ENCODE data around the gene RUSC1.

Gene RUSC1

DNA sequence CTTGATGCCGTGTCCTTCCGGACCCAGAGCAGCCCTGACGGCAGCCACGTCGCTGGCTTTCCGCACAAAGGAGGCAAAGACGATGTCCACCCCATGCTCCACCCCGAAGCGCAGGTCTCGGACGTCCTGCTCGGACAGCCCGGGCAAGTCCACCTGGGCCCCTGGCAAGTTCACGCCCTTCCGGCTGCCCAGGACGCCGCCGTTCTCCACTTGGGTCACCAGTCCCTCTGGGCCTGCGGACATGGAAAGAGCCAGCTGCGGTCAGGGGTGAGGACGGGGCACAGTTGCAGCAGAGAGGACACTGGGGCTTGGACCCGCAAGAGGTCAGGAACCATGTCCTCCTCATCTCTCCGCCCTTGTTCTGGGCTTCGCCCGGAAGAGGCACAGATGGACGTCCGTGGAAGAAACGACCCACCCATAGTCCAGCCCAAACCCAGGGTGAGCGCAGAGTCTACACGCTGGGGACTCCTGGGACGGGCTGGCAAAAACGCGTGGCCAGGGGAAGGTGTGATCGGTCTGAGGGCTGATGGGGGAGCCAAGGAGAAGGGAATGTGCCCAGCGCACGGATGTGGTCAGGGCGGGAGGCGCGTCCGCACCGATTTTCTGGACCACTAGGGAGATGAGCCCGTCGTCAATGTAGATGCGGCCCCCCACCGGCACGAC, 26.0 kb upstream of the RUSC1 start:
- Histone ChIP-seq H3K4me1 (ENCODE audit: control insufficient read depth in 2 of 2, insufficient read depth in 1 of 2, low read depth in 1 of 2, low read length in 2 of 2) (peaks cover 2 to 3% of the 10 kb centered on the region in 2 donors), H3K14ac (ENCODE audit: low read length) (no peak overlapping the region), H2BK5ac (ENCODE audit: low read length) (no peak overlapping the region), H4K8ac (ENCODE audit: low read depth, low read length) (no peak overlapping the region), H3K27me3 (ENCODE audit: control insufficient read depth in 3 of 3, insufficient read depth in 3 of 3, low read depth in 1 of 3, low read length in 3 of 3) (peaks cover 3 to 41% (median 24%) of the 10 kb centered on the region in 3 experiments), H2AFZ (ENCODE audit: low read length) (peak overlapping the region; percentile 71), H2BK12ac (ENCODE audit: low read length) (no peak overlapping the region), H2AK5ac (ENCODE audit: low read depth, low read length) (peak overlapping the region; percentile 78), H3K9ac (ENCODE audit: low read depth, low read length, poor library complexity) (peak overlapping the region; percentile 71), H3K27ac (replicated peaks; ENCODE audit: low read length) (no peak overlapping the region), H2BK15ac (ENCODE audit: low read length) (peak overlapping the region; percentile 2), H3K79me1 (ENCODE audit: low read depth, low read length) (no peaks in the 10 kb centered on the region), H3K4me3 (ENCODE audit: low read length in 2 of 2) (no peak overlapping the region), H3K4ac (ENCODE audit: low read length) (no peak overlapping the region), H4K91ac (ENCODE audit: low read depth, low read length, poor library complexity) (no peak overlapping the region), H2BK120ac (ENCODE audit: low read depth, low read length) (no peak overlapping the region), H3K18ac (ENCODE audit: low read length) (peak overlapping the region; percentile 52), H3K23ac (ENCODE audit: low read depth, low read length, poor library complexity) (peak overlapping the region; percentile 46), H3K4me2 (ENCODE audit: insufficient read depth, low read length, poor library complexity, severe bottlenecking) (peak overlapping the region; percentile 35), H3K9me3 (replicated peaks in 1 of 2; ENCODE audit: control insufficient read depth in 2 of 2, insufficient read depth in 1 of 2, low read depth in 1 of 2, low read length in 2 of 2) (peaks cover 0 to 15% of the 10 kb centered on the region in 2 donors), H3K36me3 (replicated peaks in 1 of 2; ENCODE audit: control insufficient read depth in 2 of 2, insufficient read depth in 2 of 2, low read length in 2 of 2) (peaks cover 0 to 4% of the 10 kb centered on the region in 2 donors)
- WGBS, 2 donors (ENCODE audit: extremely low coverage in 2 of 2, insufficient read length in 2 of 2, insufficient replicate concordance in 1 of 2): no CpG with 5 or more reads among the region's 46 CpGs
- no peak for DNase-seq (ENCODE audit: low spot score)

DNA sequence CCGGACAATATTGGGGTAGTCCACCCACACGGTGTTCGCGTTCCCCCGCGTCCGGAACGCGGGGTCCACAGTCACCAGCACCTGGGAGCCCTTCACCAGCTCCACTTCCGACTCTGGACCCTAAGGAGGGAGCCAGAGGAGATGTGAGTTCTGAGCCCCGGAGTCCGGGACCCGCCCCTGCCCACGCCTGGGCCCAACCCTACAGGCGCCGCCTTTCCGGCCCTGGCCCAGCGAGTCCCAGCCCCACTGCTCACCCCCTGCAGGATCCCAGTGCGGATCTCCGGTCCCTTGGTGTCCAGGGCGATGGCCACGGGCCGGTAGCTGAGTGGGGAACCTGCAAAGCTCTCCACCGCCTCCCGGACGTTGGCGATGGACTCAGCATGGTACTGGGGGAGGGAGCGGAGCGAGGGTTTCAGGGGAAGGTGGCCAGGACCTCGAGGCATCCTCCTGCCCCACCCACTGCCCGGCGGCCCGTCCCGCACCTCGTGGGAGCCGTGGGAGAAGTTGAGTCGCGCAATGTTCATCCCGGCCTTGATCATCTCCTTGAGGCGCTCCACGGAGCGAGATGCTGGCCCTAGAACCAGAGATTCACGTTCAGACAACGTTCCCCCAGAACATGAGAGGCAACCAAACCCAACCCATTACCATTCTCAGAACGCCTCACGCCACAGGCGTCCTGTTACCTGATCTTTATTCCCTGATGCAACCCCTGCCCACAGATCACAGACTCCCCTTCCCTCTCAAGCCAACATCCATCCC, 25.3 kb upstream of the RUSC1 start:
- peaks cover 3 to 41% (median 24%) of the 10 kb centered on the region in 3 experiments for H3K27me3 ChIP-seq (ENCODE audit: control insufficient read depth in 3 of 3, insufficient read depth in 3 of 3, low read depth in 1 of 3, low read length in 3 of 3)
- H2AK5ac ChIP-seq (ENCODE audit: low read depth, low read length): peak overlapping the region; percentile 78
- H3K4me1 ChIP-seq (ENCODE audit: control insufficient read depth in 2 of 2, insufficient read depth in 1 of 2, low read depth in 1 of 2, low read length in 2 of 2): peaks cover 2 to 3% of the 10 kb centered on the region in 2 donors
- no peak overlapping the region for H3K14ac ChIP-seq (ENCODE audit: low read length)
- no peak overlapping the region for H3K4ac ChIP-seq (ENCODE audit: low read length)
- H3K9ac ChIP-seq (ENCODE audit: low read depth, low read length, poor library complexity): peak overlapping the region; percentile 55
- H2AFZ ChIP-seq (ENCODE audit: low read length): peak overlapping the region; percentile 71
- H2BK12ac ChIP-seq (ENCODE audit: low read length): no peak overlapping the region
- no peak for DNase-seq (ENCODE audit: low spot score)
- H2BK15ac ChIP-seq (ENCODE audit: low read length): peak overlapping the region; percentile 2
- no peak overlapping the region for H4K8ac ChIP-seq (ENCODE audit: low read depth, low read length)
- H3K18ac ChIP-seq (ENCODE audit: low read length): peak overlapping the region; percentile 81
- no CpG with 5 or more reads among the region's 47 CpGs for WGBS, 2 donors (ENCODE audit: extremely low coverage in 2 of 2, insufficient read length in 2 of 2, insufficient replicate concordance in 1 of 2)
- H3K23ac ChIP-seq (ENCODE audit: low read depth, low read length, poor library complexity): peak overlapping the region; percentile 46
- peak overlapping the region; percentile 14 for H2BK120ac ChIP-seq (ENCODE audit: low read depth, low read length)
- H4K91ac ChIP-seq (ENCODE audit: low read depth, low read length, poor library complexity): no peak overlapping the region
- H2BK5ac ChIP-seq (ENCODE audit: low read length): peak overlapping the region; percentile 11
- no peaks in the 10 kb centered on the region for H3K36me3 ChIP-seq (replicated peaks in 1 of 2; ENCODE audit: control insufficient read depth in 2 of 2, insufficient read depth in 2 of 2, low read length in 2 of 2)
- peaks cover 0 to 15% of the 10 kb centered on the region in 2 donors for H3K9me3 ChIP-seq (replicated peaks in 1 of 2; ENCODE audit: control insufficient read depth in 2 of 2, insufficient read depth in 1 of 2, low read depth in 1 of 2, low read length in 2 of 2)
- peak overlapping the region in 1 of 2 donors; percentile 55 for H3K4me3 ChIP-seq (ENCODE audit: low read length in 2 of 2)
- no peaks in the 10 kb centered on the region for H3K79me1 ChIP-seq (ENCODE audit: low read depth, low read length)
- peak overlapping the region; percentile 35 for H3K4me2 ChIP-seq (ENCODE audit: insufficient read depth, low read length, poor library complexity, severe bottlenecking)
- H3K27ac ChIP-seq (replicated peaks; ENCODE audit: low read length): no peak overlapping the region

GRCh38 chr1:155295942-155296267, 24.8 kb upstream of the RUSC1 start:
- Histone ChIP-seq H3K4me2 (ENCODE audit: insufficient read depth, low read length, poor library complexity, severe bottlenecking) (no peak overlapping the region), H3K14ac (ENCODE audit: low read length) (no peak overlapping the region), H3K23ac (ENCODE audit: low read depth, low read length, poor library complexity) (no peak overlapping the region), H3K79me1 (ENCODE audit: low read depth, low read length) (no peaks in the 10 kb centered on the region), H3K9me3 (replicated peaks in 1 of 2; ENCODE audit: control insufficient read depth in 2 of 2, insufficient read depth in 1 of 2, low read depth in 1 of 2, low read length in 2 of 2) (peaks cover 0 to 15% of the 10 kb centered on the region in 2 donors), H3K4me3 (ENCODE audit: low read length in 2 of 2) (peak overlapping the region in 1 of 2 donors; percentile 15), H4K91ac (ENCODE audit: low read depth, low read length, poor library complexity) (no peak overlapping the region), H3K4ac (ENCODE audit: low read length) (no peak overlapping the region), H3K27me3 (ENCODE audit: control insufficient read depth in 3 of 3, insufficient read depth in 3 of 3, low read depth in 1 of 3, low read length in 3 of 3) (peaks cover 3 to 41% (median 24%) of the 10 kb centered on the region in 3 experiments), H2AFZ (ENCODE audit: low read length) (peak overlapping the region; percentile 71), H3K4me1 (ENCODE audit: control insufficient read depth in 2 of 2, insufficient read depth in 1 of 2, low read depth in 1 of 2, low read length in 2 of 2) (peaks cover 2 to 3% of the 10 kb centered on the region in 2 donors), H2AK5ac (ENCODE audit: low read depth, low read length) (peak overlapping the region; percentile 3), H2BK120ac (ENCODE audit: low read depth, low read length) (peak overlapping the region; percentile 14), H3K36me3 (replicated peaks in 1 of 2; ENCODE audit: control insufficient read depth in 2 of 2, insufficient read depth in 2 of 2, low read length in 2 of 2) (no peaks in the 10 kb centered on the region), H2BK15ac (ENCODE audit: low read length) (no peak overlapping the region), H2BK12ac (ENCODE audit: low read length) (no peak overlapping the region), H3K27ac (replicated peaks; ENCODE audit: low read length) (no peak overlapping the region), H3K18ac (ENCODE audit: low read length) (no peak overlapping the region), H3K9ac (ENCODE audit: low read depth, low read length, poor library complexity) (no peak overlapping the region), H2BK5ac (ENCODE audit: low read length) (no peak overlapping the region), H4K8ac (ENCODE audit: low read depth, low read length) (no peak overlapping the region)
- WGBS, 2 donors (ENCODE audit: extremely low coverage in 2 of 2, insufficient read length in 2 of 2, insufficient replicate concordance in 1 of 2): no CpG with 5 or more reads among the region's 7 CpGs
- no peak for DNase-seq (ENCODE audit: low spot score)

DNA sequence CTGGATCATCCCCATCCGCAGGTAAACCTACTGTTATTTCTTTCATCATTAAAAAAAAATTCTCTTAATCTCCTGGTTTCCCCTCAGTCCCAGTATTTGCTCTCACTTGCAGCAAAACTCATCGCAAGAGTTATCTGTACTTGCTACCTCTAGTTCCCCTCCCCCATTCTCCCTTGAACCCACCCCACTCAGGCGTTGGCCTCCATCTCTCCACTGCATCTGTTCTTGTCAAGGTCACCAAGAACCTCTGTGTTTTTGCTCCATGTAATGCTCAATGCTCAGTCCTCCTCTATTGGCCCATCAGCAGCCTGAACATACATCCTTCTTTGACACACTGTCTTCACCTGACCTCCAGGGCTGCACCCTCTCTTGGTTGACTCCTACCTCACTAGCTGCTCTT, 24.0 kb upstream of the RUSC1 start:
- Histone ChIP-seq H2BK15ac (ENCODE audit: low read length) (no peak overlapping the region), H4K91ac (ENCODE audit: low read depth, low read length, poor library complexity) (no peak overlapping the region), H3K9me3 (replicated peaks in 1 of 2; ENCODE audit: control insufficient read depth in 2 of 2, insufficient read depth in 1 of 2, low read depth in 1 of 2, low read length in 2 of 2) (peaks cover 0 to 15% of the 10 kb centered on the region in 2 donors), H3K4me2 (ENCODE audit: insufficient read depth, low read length, poor library complexity, severe bottlenecking) (no peak overlapping the region), H3K23ac (ENCODE audit: low read depth, low read length, poor library complexity) (no peak overlapping the region), H4K8ac (ENCODE audit: low read depth, low read length) (no peak overlapping the region), H3K79me1 (ENCODE audit: low read depth, low read length) (no peaks in the 10 kb centered on the region), H2BK12ac (ENCODE audit: low read length) (no peak overlapping the region), H3K36me3 (replicated peaks in 1 of 2; ENCODE audit: control insufficient read depth in 2 of 2, insufficient read depth in 2 of 2, low read length in 2 of 2) (no peaks in the 10 kb centered on the region), H3K4me1 (ENCODE audit: control insufficient read depth in 2 of 2, insufficient read depth in 1 of 2, low read depth in 1 of 2, low read length in 2 of 2) (peaks cover 2 to 3% of the 10 kb centered on the region in 2 donors), H3K18ac (ENCODE audit: low read length) (no peak overlapping the region), H3K9ac (ENCODE audit: low read depth, low read length, poor library complexity) (no peak overlapping the region), H3K4ac (ENCODE audit: low read length) (no peak overlapping the region), H3K14ac (ENCODE audit: low read length) (no peak overlapping the region), H3K27ac (replicated peaks; ENCODE audit: low read length) (no peak overlapping the region), H2AK5ac (ENCODE audit: low read depth, low read length) (no peak overlapping the region), H2AFZ (ENCODE audit: low read length) (no peak overlapping the region), H2BK120ac (ENCODE audit: low read depth, low read length) (no peak overlapping the region), H3K27me3 (ENCODE audit: control insufficient read depth in 3 of 3, insufficient read depth in 3 of 3, low read depth in 1 of 3, low read length in 3 of 3) (peaks cover 3 to 41% (median 24%) of the 10 kb centered on the region in 3 experiments), H3K4me3 (ENCODE audit: low read length in 2 of 2) (no peak overlapping the region), H2BK5ac (ENCODE audit: low read length) (no peak overlapping the region)
- no CpG with 5 or more reads among the region's 3 CpGs for WGBS, 2 donors (ENCODE audit: extremely low coverage in 2 of 2, insufficient read length in 2 of 2, insufficient replicate concordance in 1 of 2)
- no peak for DNase-seq (ENCODE audit: low spot score)

All from neuronal stem cell (in vitro differentiated cells).